ENCODE measurements around the gene FGF14. TPM values are rescaled to one million over a fixed set of nuclear protein-coding genes. Genes with fewer than 3 reads are reported as not detected.

FGF14 gene
- total and polyA plus RNA-seq, 4 donors: 19.3 to 59.7 (median 38.0) TPM

- H3K36me3 ChIP-seq (ENCODE audit: control insufficient read depth, insufficient read depth, low read length): no peaks in the 10 kb centered on the region
- H3K9me3 ChIP-seq (ENCODE audit: control insufficient read depth, insufficient read depth, low read length): no peaks in the 10 kb centered on the region
- no peak for DNase-seq (ENCODE audit: low read depth in 4 of 6, low spot score in 6 of 6)
- no peaks in the 10 kb centered on the region for H3K4me1 ChIP-seq (ENCODE audit: control insufficient read depth, insufficient read depth, low read length)
- H3K4me3 ChIP-seq (ENCODE audit: low read depth, low read length): no peak overlapping the region
- no peaks in the 10 kb centered on the region for H3K27me3 ChIP-seq (ENCODE audit: control insufficient read depth, insufficient read depth, low read length)
- no peak overlapping the region for H3K27ac ChIP-seq (ENCODE audit: low read depth, low read length)
Observed at GRCh38 chr13:102035969-102036368, 365.9 kb downstream of the FGF14 start.

- 17% methylated on average over 1 of the region's 5 CpGs for WGBS (ENCODE audit: insufficient coverage)
- Histone ChIP-seq H3K36me3 (ENCODE audit: control insufficient read depth, insufficient read depth, low read length) (no peaks in the 10 kb centered on the region), H3K9me3 (ENCODE audit: control insufficient read depth, insufficient read depth, low read length) (no peaks in the 10 kb centered on the region), H3K4me3 (ENCODE audit: low read depth, low read length) (no peak overlapping the region), H3K27ac (ENCODE audit: low read depth, low read length) (peak overlapping the region; percentile 12), H3K27me3 (ENCODE audit: control insufficient read depth, insufficient read depth, low read length) (no peaks in the 10 kb centered on the region), H3K4me1 (ENCODE audit: control insufficient read depth, insufficient read depth, low read length) (no peaks in the 10 kb centered on the region)
- DNase-seq (ENCODE audit: low read depth in 4 of 6, low spot score in 6 of 6): peak in 3 of 6 donors; percentile 9 to 90 (median 35)
Observed at GRCh38 chr13:102033857-102034331, 368.0 kb downstream of the FGF14 start.

GRCh38 chr13:102033386-102033785 is 368.5 kb downstream of the FGF14 start:
- H3K4me1 ChIP-seq (ENCODE audit: control insufficient read depth, insufficient read depth, low read length): no peaks in the 10 kb centered on the region
- WGBS (ENCODE audit: insufficient coverage): 69% methylated on average over 3 of the region's 7 CpGs
- H3K27me3 ChIP-seq (ENCODE audit: control insufficient read depth, insufficient read depth, low read length): no peaks in the 10 kb centered on the region
- H3K4me3 ChIP-seq (ENCODE audit: low read depth, low read length): no peak overlapping the region
- DNase-seq (ENCODE audit: low read depth in 4 of 6, low spot score in 6 of 6): peak in 1 of 6 donors; percentile 62
- H3K9me3 ChIP-seq (ENCODE audit: control insufficient read depth, insufficient read depth, low read length): no peaks in the 10 kb centered on the region
- H3K36me3 ChIP-seq (ENCODE audit: control insufficient read depth, insufficient read depth, low read length): no peaks in the 10 kb centered on the region
- H3K27ac ChIP-seq (ENCODE audit: low read depth, low read length): no peak overlapping the region

GRCh38 chr13:102028868-102029267 is 373.0 kb downstream of the FGF14 start:
- DNase-seq (ENCODE audit: low read depth in 4 of 6, low spot score in 6 of 6): peak in 1 of 6 donors; percentile 92
- Histone ChIP-seq H3K27ac (ENCODE audit: low read depth, low read length) (no peak overlapping the region), H3K27me3 (ENCODE audit: control insufficient read depth, insufficient read depth, low read length) (no peaks in the 10 kb centered on the region), H3K9me3 (ENCODE audit: control insufficient read depth, insufficient read depth, low read length) (no peaks in the 10 kb centered on the region), H3K4me1 (ENCODE audit: control insufficient read depth, insufficient read depth, low read length) (no peaks in the 10 kb centered on the region), H3K36me3 (ENCODE audit: control insufficient read depth, insufficient read depth, low read length) (no peaks in the 10 kb centered on the region), H3K4me3 (ENCODE audit: low read depth, low read length) (no peak overlapping the region)
- WGBS (ENCODE audit: insufficient coverage): no CpG with 5 or more reads among the region's 5 CpGs

- H3K27ac ChIP-seq (ENCODE audit: low read depth, low read length): no peak overlapping the region
- no peaks in the 10 kb centered on the region for H3K36me3 ChIP-seq (ENCODE audit: control insufficient read depth, insufficient read depth, low read length)
- H3K9me3 ChIP-seq (ENCODE audit: control insufficient read depth, insufficient read depth, low read length): no peaks in the 10 kb centered on the region
- no peaks in the 10 kb centered on the region for H3K4me1 ChIP-seq (ENCODE audit: control insufficient read depth, insufficient read depth, low read length)
- 70% methylated on average over 3 of the region's 4 CpGs for WGBS (ENCODE audit: insufficient coverage)
- no peak overlapping the region for H3K4me3 ChIP-seq (ENCODE audit: low read depth, low read length)
- H3K27me3 ChIP-seq (ENCODE audit: control insufficient read depth, insufficient read depth, low read length): no peaks in the 10 kb centered on the region
- peak in 1 of 6 donors; percentile 57 for DNase-seq (ENCODE audit: low read depth in 4 of 6, low spot score in 6 of 6)
Observed at GRCh38 chr13:102028206-102028605, 373.6 kb downstream of the FGF14 start.

GRCh38 chr13:102021777-102022176 is 380.1 kb downstream of the FGF14 start:
- Histone ChIP-seq H3K4me1 (ENCODE audit: control insufficient read depth, insufficient read depth, low read length) (no peaks in the 10 kb centered on the region), H3K9me3 (ENCODE audit: control insufficient read depth, insufficient read depth, low read length) (peaks cover 7% of the 10 kb centered on the region), H3K27ac (ENCODE audit: low read depth, low read length) (no peak overlapping the region), H3K36me3 (ENCODE audit: control insufficient read depth, insufficient read depth, low read length) (no peaks in the 10 kb centered on the region), H3K4me3 (ENCODE audit: low read depth, low read length) (no peak overlapping the region), H3K27me3 (ENCODE audit: control insufficient read depth, insufficient read depth, low read length) (no peaks in the 10 kb centered on the region)
- 80% methylated on average over 2 of the region's 2 CpGs for WGBS (ENCODE audit: insufficient coverage)
- DNase-seq (ENCODE audit: low read depth in 4 of 6, low spot score in 6 of 6): no peak

GRCh38 chr13:102020611-102021216 is 381.1 kb downstream of the FGF14 start:
- no peaks in the 10 kb centered on the region for H3K36me3 ChIP-seq (ENCODE audit: control insufficient read depth, insufficient read depth, low read length)
- peaks cover 7% of the 10 kb centered on the region for H3K9me3 ChIP-seq (ENCODE audit: control insufficient read depth, insufficient read depth, low read length)
- no peaks in the 10 kb centered on the region for H3K27me3 ChIP-seq (ENCODE audit: control insufficient read depth, insufficient read depth, low read length)
- WGBS (ENCODE audit: insufficient coverage): 90% methylated on average over 4 of the region's 4 CpGs
- DNase-seq (ENCODE audit: low read depth in 4 of 6, low spot score in 6 of 6): no peak
- no peaks in the 10 kb centered on the region for H3K4me1 ChIP-seq (ENCODE audit: control insufficient read depth, insufficient read depth, low read length)
- no peak overlapping the region for H3K27ac ChIP-seq (ENCODE audit: low read depth, low read length)
- H3K4me3 ChIP-seq (ENCODE audit: low read depth, low read length): no peak overlapping the region

- H3K4me1 ChIP-seq (ENCODE audit: control insufficient read depth, insufficient read depth, low read length): no peaks in the 10 kb centered on the region
- no peak overlapping the region for H3K27ac ChIP-seq (ENCODE audit: low read depth, low read length)
- no peak overlapping the region for H3K4me3 ChIP-seq (ENCODE audit: low read depth, low read length)
- no peak for DNase-seq (ENCODE audit: low read depth in 4 of 6, low spot score in 6 of 6)
- no peaks in the 10 kb centered on the region for H3K36me3 ChIP-seq (ENCODE audit: control insufficient read depth, insufficient read depth, low read length)
- no peaks in the 10 kb centered on the region for H3K27me3 ChIP-seq (ENCODE audit: control insufficient read depth, insufficient read depth, low read length)
- peaks cover 7% of the 10 kb centered on the region for H3K9me3 ChIP-seq (ENCODE audit: control insufficient read depth, insufficient read depth, low read length)
Observed at GRCh38 chr13:102018716-102019115, 383.1 kb downstream of the FGF14 start.

- H3K4me3 ChIP-seq (ENCODE audit: low read depth, low read length): no peak overlapping the region
- peaks cover 7% of the 10 kb centered on the region for H3K9me3 ChIP-seq (ENCODE audit: control insufficient read depth, insufficient read depth, low read length)
- no peaks in the 10 kb centered on the region for H3K4me1 ChIP-seq (ENCODE audit: control insufficient read depth, insufficient read depth, low read length)
- H3K27me3 ChIP-seq (ENCODE audit: control insufficient read depth, insufficient read depth, low read length): no peaks in the 10 kb centered on the region
- DNase-seq (ENCODE audit: low read depth in 4 of 6, low spot score in 6 of 6): no peak
- H3K36me3 ChIP-seq (ENCODE audit: control insufficient read depth, insufficient read depth, low read length): no peaks in the 10 kb centered on the region
- H3K27ac ChIP-seq (ENCODE audit: low read depth, low read length): no peak overlapping the region
Observed at GRCh38 chr13:102017248-102017647, 384.6 kb downstream of the FGF14 start.

All from spinal cord (tissue), 10 donors.